Heart left ventricle (tissue), 13 donors: ENCODE results near the gene PRDM16.

Source experiments
- POLR2A ChIP-seq, 2 donors: fragments of 450-650 bp; IDR thresholded peaks; one replicate each; pipeline ENCODE4 v1.6.1; 2017; ENCODE audit warnings: antibody characterized with exemption in 2 of 2, mild to moderate bottlenecking in 2 of 2, moderate library complexity in 2 of 2
- TF ChIP-seq, protein P1 (sequence below), 12 donors: fragments of 200-600 bp; sonication (generic) in 4 of 12; IDR thresholded peaks; one replicate each; pipeline versions ENCODE4 v1.5.0 to v1.8.0; 2018 to 2022; ENCODE audit warnings: antibody characterized with exemption in 12 of 12, mild to moderate bottlenecking in 5 of 12
- donor health status: ischemic (EF 13 %, LVEDD 7.1; RV severe dilation, severe dysfunction).
- donor health status: DM: no; HTN: yes; CAD: no.
- donor health status: DM: no; HTN: no; CAD: no.
- donor health status: ischemic (EF 25% LVEDD 6.9; RV normal size, moderate dysfunction).
- donor health status: ischemic (EF 25% LVEDD 5.7; RV mildly dilated, moderate dysfunction).
- donor health status: ischemic (EF 35%, LVEDD 5.7; RV mildly dilated, moderate dysfunction).
- donor health status: nonischemic (EF 11% LVEDD 7.7; RV severe dilation, severe dysfunction).
- donor health status: DM: yes; HTN: yes; CAD: no.
- donor health status: PGD.
- donor health status: ischemic (EF 29% LVEDD 5.4; RV normal size, mild dysfunction).
- donor health status: nonischemic (EF 23%, LVEDD 6.1; RV moderate dilation, normal function).

DNA sequence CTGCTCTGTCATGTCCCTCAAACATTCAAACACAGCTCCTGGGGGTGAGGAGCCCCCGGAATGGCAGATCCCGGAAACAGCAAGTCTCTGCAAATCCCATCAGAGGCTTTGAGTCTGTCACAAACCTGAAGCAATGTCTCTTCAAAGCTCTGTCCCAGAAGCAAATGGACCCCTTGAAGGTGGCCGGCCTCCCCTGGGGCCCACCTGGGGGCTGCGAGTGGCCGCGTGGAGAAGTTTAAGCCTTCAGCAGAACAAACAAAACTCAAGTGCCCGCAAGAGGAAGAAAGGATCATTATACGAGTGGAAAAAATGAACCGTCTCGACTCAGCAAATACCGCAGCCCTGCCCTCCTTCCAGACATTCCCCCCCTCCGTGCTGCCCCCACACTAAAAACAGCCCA lies 53.3 kb downstream of the PRDM16 start:
- TF ChIP-seq, protein P1, sequence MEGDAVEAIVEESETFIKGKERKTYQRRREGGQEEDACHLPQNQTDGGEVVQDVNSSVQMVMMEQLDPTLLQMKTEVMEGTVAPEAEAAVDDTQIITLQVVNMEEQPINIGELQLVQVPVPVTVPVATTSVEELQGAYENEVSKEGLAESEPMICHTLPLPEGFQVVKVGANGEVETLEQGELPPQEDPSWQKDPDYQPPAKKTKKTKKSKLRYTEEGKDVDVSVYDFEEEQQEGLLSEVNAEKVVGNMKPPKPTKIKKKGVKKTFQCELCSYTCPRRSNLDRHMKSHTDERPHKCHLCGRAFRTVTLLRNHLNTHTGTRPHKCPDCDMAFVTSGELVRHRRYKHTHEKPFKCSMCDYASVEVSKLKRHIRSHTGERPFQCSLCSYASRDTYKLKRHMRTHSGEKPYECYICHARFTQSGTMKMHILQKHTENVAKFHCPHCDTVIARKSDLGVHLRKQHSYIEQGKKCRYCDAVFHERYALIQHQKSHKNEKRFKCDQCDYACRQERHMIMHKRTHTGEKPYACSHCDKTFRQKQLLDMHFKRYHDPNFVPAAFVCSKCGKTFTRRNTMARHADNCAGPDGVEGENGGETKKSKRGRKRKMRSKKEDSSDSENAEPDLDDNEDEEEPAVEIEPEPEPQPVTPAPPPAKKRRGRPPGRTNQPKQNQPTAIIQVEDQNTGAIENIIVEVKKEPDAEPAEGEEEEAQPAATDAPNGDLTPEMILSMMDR (IDR thresholded peaks at IDR 0.05): no peak
- no peak for TF ChIP-seq POLR2A (IDR thresholded peaks at IDR 0.05)
